H9 (cell line): Measurements from ENCODE around the gene SNAI3. TPM values are rescaled to one million over a fixed set of nuclear protein-coding genes. Genes with fewer than 3 reads are reported as not detected.

ENCODE experiments used
- DNase-seq: peaks from one replicate; pipeline ENCODE4 v3.0.0-alpha.2; 2017
- H2AFZ ChIP-seq: one replicate; pipeline ENCODE4 v1.6.1; 2013; ENCODE audit warnings: mild to moderate bottlenecking, low read length, control low read depth, moderate library complexity
- H2AK5ac ChIP-seq: 2 replicates; pipeline ENCODE4 v1.6.1; 2013; ENCODE audit warnings: low read length, control low read depth, mixed read lengths; ENCODE audit not compliant: insufficient read length
- H2BK120ac ChIP-seq: one replicate; pipeline ENCODE4 v1.6.1; 2013; ENCODE audit warnings: low read depth, mild to moderate bottlenecking, low read length, control low read depth, inconsistent platforms; ENCODE audit not compliant: poor library complexity, severe bottlenecking
- H2BK12ac ChIP-seq: 2 replicates; pipeline ENCODE4 v1.6.1; 2013; ENCODE audit warnings: low read length, control low read depth, mixed read lengths, low read depth; ENCODE audit not compliant: insufficient read length
- H2BK15ac ChIP-seq: 2 replicates; pipeline ENCODE4 v1.6.1; 2013; ENCODE audit warnings: low read depth, low read length, control low read depth
- H2BK20ac ChIP-seq: one replicate; pipeline ENCODE4 v1.6.1; 2013; ENCODE audit warnings: low read depth, mild to moderate bottlenecking, low read length, control low read depth, inconsistent platforms; ENCODE audit not compliant: poor library complexity, severe bottlenecking
- H2BK5ac ChIP-seq: 2 replicates; pipeline ENCODE4 v1.6.1; 2013; ENCODE audit warnings: low read length, control low read depth, mixed read lengths; ENCODE audit not compliant: insufficient read length
- H3K14ac ChIP-seq: 2 replicates; pipeline ENCODE4 v1.6.1; 2013; ENCODE audit warnings: low read length, control low read depth; ENCODE audit not compliant: insufficient read depth
- H3K18ac ChIP-seq: 2 replicates; pipeline ENCODE4 v1.6.1; 2013; ENCODE audit warnings: low read depth, mild to moderate bottlenecking, mixed read lengths, low read length, control low read depth; ENCODE audit not compliant: insufficient read length
- H3K23ac ChIP-seq: 2 replicates; pipeline ENCODE4 v1.6.1; 2013; ENCODE audit warnings: low read length, control low read depth, mixed read lengths, low read depth; ENCODE audit not compliant: insufficient read length
- H3K23me2 ChIP-seq: 2 replicates; pipeline ENCODE4 v1.6.1; 2013; ENCODE audit warnings: low read depth, mild to moderate bottlenecking, mixed read lengths, low read length, control low read depth; ENCODE audit not compliant: insufficient read length, poor library complexity, severe bottlenecking
- H3K27ac ChIP-seq: 2 replicates; pipeline ENCODE4 v1.5.1; 2013; ENCODE audit warnings: low read length, control low read depth, mixed read lengths, low read depth; ENCODE audit not compliant: insufficient read length
- H3K27me3 ChIP-seq: 2 replicates; pipeline ENCODE4 v1.6.1; 2013; ENCODE audit warnings: low read length, control low read depth, inconsistent platforms; ENCODE audit not compliant: insufficient read depth
- H3K4ac ChIP-seq: 2 replicates; pipeline ENCODE4 v1.6.1; 2013; ENCODE audit warnings: low read depth, mild to moderate bottlenecking, control low read depth, inconsistent platforms, low read length, moderate library complexity
- H3K4me1 ChIP-seq: 2 replicates; pipeline ENCODE4 v1.6.1; 2013; ENCODE audit warnings: low read length, control low read depth, inconsistent platforms; ENCODE audit not compliant: insufficient read depth
- H3K4me2 ChIP-seq: 2 replicates; pipeline ENCODE4 v1.6.1; 2013; ENCODE audit warnings: low read length, control low read depth, mixed read lengths; ENCODE audit not compliant: insufficient read length, insufficient read depth
- H3K56ac ChIP-seq: 2 replicates; pipeline ENCODE4 v1.6.1; 2013; ENCODE audit warnings: low read depth, mild to moderate bottlenecking, mixed read lengths, low read length, control low read depth; ENCODE audit not compliant: insufficient read length
- H3K79me1 ChIP-seq: 2 replicates; pipeline ENCODE4 v1.6.1; 2013; ENCODE audit warnings: low read depth, mild to moderate bottlenecking, moderate library complexity, low read length, control low read depth, inconsistent platforms; ENCODE audit not compliant: insufficient read depth, poor library complexity, severe bottlenecking
- H3K79me2 ChIP-seq: 2 replicates; pipeline ENCODE4 v1.6.1; 2013; ENCODE audit warnings: low read length, control low read depth, inconsistent platforms; ENCODE audit not compliant: insufficient read depth
- H3K9ac ChIP-seq: 2 replicates; pipeline ENCODE4 v1.6.1; 2013; ENCODE audit warnings: low read length, control low read depth, mixed read lengths; ENCODE audit not compliant: insufficient read length; ENCODE audit errors: extremely low read depth
- H3K9me3 ChIP-seq: one replicate; pipeline ENCODE4 v1.6.1; 2013; ENCODE audit warnings: low read depth, low read length, inconsistent platforms; ENCODE audit not compliant: control insufficient read depth
- H3T11ph ChIP-seq: one replicate; pipeline ENCODE4 v1.6.1; 2013; ENCODE audit warnings: mild to moderate bottlenecking, low read length, control low read depth, inconsistent platforms
- H4K20me1 ChIP-seq: one replicate; pipeline ENCODE4 v1.6.1; 2013; ENCODE audit not compliant: control insufficient read depth, insufficient read length, insufficient read depth
- H4K5ac ChIP-seq: 2 replicates; pipeline ENCODE4 v1.6.1; 2013; ENCODE audit warnings: low read depth, mild to moderate bottlenecking, mixed read lengths, low read length, control low read depth; ENCODE audit not compliant: insufficient read length
- H4K8ac ChIP-seq: replicated peaks from 2 replicates; pipeline ENCODE4 v1.6.1; 2013; ENCODE audit warnings: low read length, control low read depth, mixed read lengths, low read depth; ENCODE audit not compliant: insufficient read length
- H4K91ac ChIP-seq: 2 replicates; pipeline ENCODE4 v1.6.1; 2013; ENCODE audit warnings: low read depth, mild to moderate bottlenecking, moderate library complexity, mixed read lengths, low read length, control low read depth; ENCODE audit not compliant: insufficient read length
- H3K27ac Mint-ChIP-seq, 3 experiments: 2 replicates in 2 of 3; 3 replicates in 1 of 3; pipeline ENCODE4 v1.8.0; 2020 to 2021; ENCODE audit warnings: mixed read lengths in 3 of 3, mild to moderate bottlenecking in 1 of 3, moderate library complexity in 1 of 3
- H3K27me3 Mint-ChIP-seq: 2 replicates; pipeline ENCODE4 v1.8.0; 2021; ENCODE audit warnings: low read depth, mild to moderate bottlenecking, moderate library complexity, mixed read lengths
- H3K36me3 Mint-ChIP-seq, 3 experiments: 2 replicates in 2 of 3; 3 replicates in 1 of 3; pipeline ENCODE4 v1.8.0; 2020 to 2021; ENCODE audit warnings: low read depth in 3 of 3, mixed read lengths in 3 of 3; ENCODE audit not compliant: insufficient read depth in 1 of 3
- H3K4me1 Mint-ChIP-seq, 2 experiments: 2 replicates each; pipeline ENCODE4 v1.8.0; 2020; ENCODE audit warnings: mixed read lengths in 2 of 2
- H3K4me3 Mint-ChIP-seq, 2 experiments: 2 replicates in 1 of 2; 3 replicates in 1 of 2; pipeline ENCODE4 v1.8.0; 2020 to 2021; ENCODE audit warnings: mild to moderate bottlenecking in 2 of 2, mixed read lengths in 2 of 2, moderate library complexity in 1 of 2
- H3K9me3 Mint-ChIP-seq, 2 experiments: 2 replicates in 1 of 2; 3 replicates in 1 of 2; pipeline ENCODE4 v1.8.0; 2020; ENCODE audit warnings: mild to moderate bottlenecking in 2 of 2, mixed read lengths in 2 of 2, moderate library complexity in 1 of 2
- WGBS: extraction: QIAGEN DNeasy Blood & Tissue Kit; methylation state at CpG from one replicate; pipeline ENCODE4 v1.1.7; 2013; ENCODE audit warnings: missing lambda C conversion rate, low lambda C conversion rate, mixed read lengths; ENCODE audit not compliant: insufficient read length; ENCODE audit errors: extremely low coverage; 5-methylcytosine and 5-hydroxymethylcytosine counted together
- total RNA-seq: library from RNA; stranded (reverse); gene quantifications from 2 replicates; pipeline ENCODE4 v1.2.1, GENCODE V29; 2021
- TF ChIP-seq, protein P1 (sequence below): fragments of 200-600 bp; sonication (generic); conservative IDR thresholded peaks from 3 replicates; pipeline ENCODE4 v1.8.0; 2021; ENCODE audit warnings: antibody characterized with exemption, mild to moderate bottlenecking

Gene SNAI3
- total RNA-seq, 1 experiment from 2014 or later, result 3.2 TPM

DNA sequence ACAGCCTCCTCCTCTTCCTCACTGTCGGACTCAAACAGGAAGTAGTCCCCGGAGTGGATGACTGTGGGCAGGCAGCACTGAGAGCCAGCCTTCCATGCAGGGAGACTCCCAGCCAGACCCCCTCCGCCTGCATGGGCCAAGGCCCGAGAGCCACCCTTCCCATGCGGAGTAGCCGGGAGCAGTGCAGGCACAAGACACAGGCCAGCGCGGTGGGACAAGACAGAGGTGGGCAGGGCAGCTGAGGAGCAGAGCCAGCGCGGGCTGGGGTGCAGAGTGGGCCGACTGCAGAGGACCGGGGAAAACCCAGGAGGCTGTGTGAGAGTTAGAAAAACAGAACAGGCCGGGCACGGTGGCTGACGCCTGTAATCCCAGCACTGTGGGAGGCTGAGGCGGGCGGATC is 37.6 kb upstream of the SNAI3 start:
- Histone ChIP-seq H3K18ac (no peak overlapping the region), H3K4me1 (no peaks in the 10 kb centered on the region), H2AK5ac (no peak overlapping the region), H3K23me2 (no peaks in the 10 kb centered on the region), H3K79me1 (no peaks in the 10 kb centered on the region), H3K4ac (no peak overlapping the region), H2BK12ac (no peak overlapping the region), H3K23ac (no peak overlapping the region), H4K8ac (no peak overlapping the region), H2BK15ac (no peak overlapping the region), H3K14ac (no peak overlapping the region), H3K27ac (no peak overlapping the region), H3K9me3 (no peaks in the 10 kb centered on the region), H3K79me2 (no peaks in the 10 kb centered on the region), H3K9ac (no peak overlapping the region), H2BK20ac (no peak overlapping the region), H3T11ph (no peak overlapping the region), H3K4me2 (no peak overlapping the region), H4K91ac (no peak overlapping the region), H2BK120ac (no peak overlapping the region), H3K56ac (no peak overlapping the region), H4K5ac (no peak overlapping the region), H3K27me3 (no peaks in the 10 kb centered on the region), H4K20me1 (no peaks in the 10 kb centered on the region), H2AFZ (no peak overlapping the region), H2BK5ac (no peak overlapping the region)
- TF ChIP-seq, protein P1, sequence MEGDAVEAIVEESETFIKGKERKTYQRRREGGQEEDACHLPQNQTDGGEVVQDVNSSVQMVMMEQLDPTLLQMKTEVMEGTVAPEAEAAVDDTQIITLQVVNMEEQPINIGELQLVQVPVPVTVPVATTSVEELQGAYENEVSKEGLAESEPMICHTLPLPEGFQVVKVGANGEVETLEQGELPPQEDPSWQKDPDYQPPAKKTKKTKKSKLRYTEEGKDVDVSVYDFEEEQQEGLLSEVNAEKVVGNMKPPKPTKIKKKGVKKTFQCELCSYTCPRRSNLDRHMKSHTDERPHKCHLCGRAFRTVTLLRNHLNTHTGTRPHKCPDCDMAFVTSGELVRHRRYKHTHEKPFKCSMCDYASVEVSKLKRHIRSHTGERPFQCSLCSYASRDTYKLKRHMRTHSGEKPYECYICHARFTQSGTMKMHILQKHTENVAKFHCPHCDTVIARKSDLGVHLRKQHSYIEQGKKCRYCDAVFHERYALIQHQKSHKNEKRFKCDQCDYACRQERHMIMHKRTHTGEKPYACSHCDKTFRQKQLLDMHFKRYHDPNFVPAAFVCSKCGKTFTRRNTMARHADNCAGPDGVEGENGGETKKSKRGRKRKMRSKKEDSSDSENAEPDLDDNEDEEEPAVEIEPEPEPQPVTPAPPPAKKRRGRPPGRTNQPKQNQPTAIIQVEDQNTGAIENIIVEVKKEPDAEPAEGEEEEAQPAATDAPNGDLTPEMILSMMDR, result no peak
- DNase-seq, result no peak
- Mint-ChIP-seq H3K36me3 (peaks cover 10 to 29% (median 23%) of the 10 kb centered on the region in 3 experiments; a peak in 6 of 7 replicates), H3K27me3 (no peaks in the 10 kb centered on the region; the same call in 1 of the 2 replicates), H3K27ac (peak overlapping the region in 2 of 3 experiments; percentile 14 to 18; a peak in 1 of 7 replicates), H3K4me1 (no peaks in the 10 kb centered on the region), H3K4me3 (no peak overlapping the region), H3K9me3 (no peaks in the 10 kb centered on the region)
- WGBS, result no CpG with 5 or more reads among the region's 17 CpGs
